ENCODE results near the gene GPR153.

GPR153 gene

GRCh38 chr1:6244401-6245049 is 16.4 kb downstream of the GPR153 start:
- DNase-seq (ENCODE audit: low spot score) = no peak
- TF ChIP-seq, protein P1, sequence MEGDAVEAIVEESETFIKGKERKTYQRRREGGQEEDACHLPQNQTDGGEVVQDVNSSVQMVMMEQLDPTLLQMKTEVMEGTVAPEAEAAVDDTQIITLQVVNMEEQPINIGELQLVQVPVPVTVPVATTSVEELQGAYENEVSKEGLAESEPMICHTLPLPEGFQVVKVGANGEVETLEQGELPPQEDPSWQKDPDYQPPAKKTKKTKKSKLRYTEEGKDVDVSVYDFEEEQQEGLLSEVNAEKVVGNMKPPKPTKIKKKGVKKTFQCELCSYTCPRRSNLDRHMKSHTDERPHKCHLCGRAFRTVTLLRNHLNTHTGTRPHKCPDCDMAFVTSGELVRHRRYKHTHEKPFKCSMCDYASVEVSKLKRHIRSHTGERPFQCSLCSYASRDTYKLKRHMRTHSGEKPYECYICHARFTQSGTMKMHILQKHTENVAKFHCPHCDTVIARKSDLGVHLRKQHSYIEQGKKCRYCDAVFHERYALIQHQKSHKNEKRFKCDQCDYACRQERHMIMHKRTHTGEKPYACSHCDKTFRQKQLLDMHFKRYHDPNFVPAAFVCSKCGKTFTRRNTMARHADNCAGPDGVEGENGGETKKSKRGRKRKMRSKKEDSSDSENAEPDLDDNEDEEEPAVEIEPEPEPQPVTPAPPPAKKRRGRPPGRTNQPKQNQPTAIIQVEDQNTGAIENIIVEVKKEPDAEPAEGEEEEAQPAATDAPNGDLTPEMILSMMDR (IDR thresholded peaks at IDR 0.05; ENCODE audit: extremely low read depth, insufficient read depth, missing control alignments) = no peak
- in situ Hi-C loops (cut with MboI; ENCODE audit: low pct_unique_long_range_greater_than_20kb, low sequenced_read_pairs, unreplicated experiment) = loop anchor here (10.0 kb wide), 2 partner anchors 100 to 160 kb away; no protein-coding TSS in a partner anchor

GRCh38 chr1:6243993-6244392 is 16.9 kb downstream of the GPR153 start, which contains the start of gene HES3:
TSS of gene HES3 (plus strand) at chr1:6244179. CDS start at chr1:6244366, 187 bp downstream.
- DNase-seq (ENCODE audit: low spot score) = no peak
- in situ Hi-C loops (cut with MboI; ENCODE audit: low pct_unique_long_range_greater_than_20kb, low sequenced_read_pairs, unreplicated experiment) = loop anchor here (10.0 kb wide), 2 partner anchors 101 to 161 kb away; no protein-coding TSS in a partner anchor
- TF ChIP-seq, protein P1 (IDR thresholded peaks at IDR 0.05; ENCODE audit: extremely low read depth, insufficient read depth, missing control alignments) = no peak

GRCh38 chr1:6243053-6243834 is 17.7 kb downstream of the GPR153 start:
- in situ Hi-C loops (cut with MboI; ENCODE audit: low pct_unique_long_range_greater_than_20kb, low sequenced_read_pairs, unreplicated experiment) = loop anchor here (10.0 kb wide), 2 partner anchors 102 to 162 kb away; no protein-coding TSS in a partner anchor
- TF ChIP-seq, protein P1 (IDR thresholded peaks at IDR 0.05; ENCODE audit: extremely low read depth, insufficient read depth, missing control alignments) = no peak
- DNase-seq (ENCODE audit: low spot score) = no peak

- TF ChIP-seq, protein P1 (IDR thresholded peaks at IDR 0.05; ENCODE audit: extremely low read depth, insufficient read depth, missing control alignments) = no peak
- no peak for DNase-seq (ENCODE audit: low spot score)
- in situ Hi-C loops (cut with MboI; ENCODE audit: low pct_unique_long_range_greater_than_20kb, low sequenced_read_pairs, unreplicated experiment) = loop anchor here (10.0 kb wide), 2 partner anchors 103 to 163 kb away; no protein-coding TSS in a partner anchor
These were observed 18.8 kb downstream of the GPR153 start for GRCh38 chr1:6241887-6242740.

GRCh38 chr1:6241107-6241886 is 19.6 kb downstream of the GPR153 start:
- in situ Hi-C loops (cut with MboI; ENCODE audit: low pct_unique_long_range_greater_than_20kb, low sequenced_read_pairs, unreplicated experiment) = loop anchor here (10.0 kb wide), 2 partner anchors 104 to 164 kb away; no protein-coding TSS in a partner anchor
- DNase-seq (ENCODE audit: low spot score) = no peak
- TF ChIP-seq, protein P1 (IDR thresholded peaks at IDR 0.05; ENCODE audit: extremely low read depth, insufficient read depth, missing control alignments) = no peak
